SH-SY5Y (cell line): ENCODE measurements around the gene FOXP1.

Experiments used
- GATA2 ChIP-seq: IDR thresholded peaks from 2 replicates; pipeline ENCODE4 v1.6.1; 2011; ENCODE audit warnings: mild to moderate bottlenecking, low read depth, low read length
- GATA3 ChIP-seq: IDR thresholded peaks from 2 replicates; pipeline ENCODE4 v1.6.1; 2011; ENCODE audit warnings: low read depth, mild to moderate bottlenecking, low read length, moderate library complexity

DNA sequence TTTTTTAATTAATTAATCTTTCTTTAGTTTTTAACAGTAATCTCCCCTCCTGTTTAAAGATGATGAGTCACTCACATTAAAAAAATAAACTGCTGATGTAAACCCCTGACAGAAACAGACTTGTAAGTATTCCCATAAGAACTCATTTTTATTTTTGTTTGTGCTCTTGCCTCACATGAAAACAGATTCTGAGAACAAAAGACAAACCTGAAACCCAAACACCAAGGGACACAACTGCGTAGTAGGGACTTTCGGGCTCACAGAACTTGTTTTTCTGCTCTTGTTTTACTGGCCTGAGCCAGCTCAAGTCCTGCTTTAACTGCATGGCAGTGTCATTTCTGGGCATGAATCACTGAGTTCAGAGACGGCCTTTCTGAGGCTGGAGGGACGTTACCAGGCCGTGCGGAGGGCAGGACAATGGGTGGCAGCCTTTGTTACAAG is 600.8 kb downstream of the FOXP1 start:
- TF ChIP-seq GATA2: no peak
- TF ChIP-seq GATA3: no peak
